ENCODE data around the gene MRPS27. TPM values are rescaled to one million over a fixed set of nuclear protein-coding genes. Genes with fewer than 3 reads are reported as not detected.

The MRPS27 gene
- total RNA-seq, 1 experiment from 2014 or later = 88.6 TPM

DNA sequence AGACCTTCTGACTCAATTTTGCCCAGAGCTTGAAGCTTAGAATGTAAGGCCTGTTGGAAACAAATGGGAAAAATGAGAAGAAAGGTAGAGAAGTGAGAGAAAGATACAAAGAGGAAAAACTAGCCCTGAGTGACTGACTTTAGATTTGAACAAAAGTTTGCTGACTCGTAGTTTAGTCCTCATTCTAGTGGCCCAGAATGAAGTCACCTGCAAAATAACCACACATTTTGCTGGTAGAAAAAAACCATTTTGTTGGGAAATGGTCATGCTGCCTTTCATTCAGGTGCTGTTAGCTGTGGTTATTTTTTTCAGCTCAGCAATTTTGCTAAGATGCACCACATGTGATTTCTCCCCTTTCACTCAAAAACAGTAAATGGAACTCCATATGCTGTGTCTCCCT is 98.9 kb downstream of the MRPS27 start:
- BruUV-seq (replicated peaks) = no TSS peak
- Histone ChIP-seq H3K4me1 (ENCODE audit: insufficient read depth, low read length, poor library complexity, severe bottlenecking) (no peaks in the 10 kb centered on the region), H3K36me3 (ENCODE audit: insufficient read depth, low read length, poor library complexity, severe bottlenecking) (peaks cover 57% of the 10 kb centered on the region), H3K9me3 (ENCODE audit: low read depth, low read length, poor library complexity, severe bottlenecking) (no peaks in the 10 kb centered on the region), H3K27ac (ENCODE audit: low read depth, low read length, poor library complexity, severe bottlenecking) (no peak overlapping the region), H3K4me3 (ENCODE audit: low read depth, low read length, poor library complexity, severe bottlenecking) (no peak overlapping the region), H3K27me3 (replicated peaks; ENCODE audit: insufficient read depth, low read depth, low read length, poor library complexity) (no peaks in the 10 kb centered on the region)
- ChIA-PET CTCF (no interaction called here), POLR2A (ENCODE audit: low non-redundant PET) (no interaction called here)
- no peak for DNase-seq (ENCODE audit: low spot score)
- TF ChIP-seq, protein P1, sequence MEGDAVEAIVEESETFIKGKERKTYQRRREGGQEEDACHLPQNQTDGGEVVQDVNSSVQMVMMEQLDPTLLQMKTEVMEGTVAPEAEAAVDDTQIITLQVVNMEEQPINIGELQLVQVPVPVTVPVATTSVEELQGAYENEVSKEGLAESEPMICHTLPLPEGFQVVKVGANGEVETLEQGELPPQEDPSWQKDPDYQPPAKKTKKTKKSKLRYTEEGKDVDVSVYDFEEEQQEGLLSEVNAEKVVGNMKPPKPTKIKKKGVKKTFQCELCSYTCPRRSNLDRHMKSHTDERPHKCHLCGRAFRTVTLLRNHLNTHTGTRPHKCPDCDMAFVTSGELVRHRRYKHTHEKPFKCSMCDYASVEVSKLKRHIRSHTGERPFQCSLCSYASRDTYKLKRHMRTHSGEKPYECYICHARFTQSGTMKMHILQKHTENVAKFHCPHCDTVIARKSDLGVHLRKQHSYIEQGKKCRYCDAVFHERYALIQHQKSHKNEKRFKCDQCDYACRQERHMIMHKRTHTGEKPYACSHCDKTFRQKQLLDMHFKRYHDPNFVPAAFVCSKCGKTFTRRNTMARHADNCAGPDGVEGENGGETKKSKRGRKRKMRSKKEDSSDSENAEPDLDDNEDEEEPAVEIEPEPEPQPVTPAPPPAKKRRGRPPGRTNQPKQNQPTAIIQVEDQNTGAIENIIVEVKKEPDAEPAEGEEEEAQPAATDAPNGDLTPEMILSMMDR (conservative IDR thresholded peaks at IDR 0.05; ENCODE audit: low read depth, low read length) = no peak
- no peak for TF ChIP-seq EZH2 (IDR thresholded peaks at IDR 0.05; ENCODE audit: borderline replicate concordance, low read depth, low read length, poor library complexity, severe bottlenecking)
- intact Hi-C loops (cut with micrococcal nuclease; ENCODE audit: unreplicated experiment) = no loop called here

DNA sequence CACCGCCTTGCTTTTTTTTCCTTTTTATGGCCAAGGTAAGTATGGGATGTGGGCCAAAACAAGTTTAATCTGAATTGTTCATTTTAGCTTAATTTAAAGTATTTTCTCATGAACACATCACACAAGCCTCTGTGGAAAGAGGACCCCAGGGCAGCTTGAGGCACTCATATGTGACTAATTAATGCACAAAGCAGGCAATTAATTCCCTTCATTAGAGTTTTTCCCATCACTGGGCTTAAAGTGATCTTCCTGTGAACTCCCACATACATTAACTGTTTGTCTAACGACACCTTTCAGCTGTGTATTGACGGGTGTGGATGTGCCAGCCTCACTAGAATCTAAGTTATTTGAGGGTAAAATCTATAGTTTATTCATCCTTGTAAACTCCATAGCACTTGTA is 103.3 kb downstream of the MRPS27 start:
- Histone ChIP-seq H3K9me3 (ENCODE audit: low read depth, low read length, poor library complexity, severe bottlenecking) (no peaks in the 10 kb centered on the region), H3K4me3 (ENCODE audit: low read depth, low read length, poor library complexity, severe bottlenecking) (no peak overlapping the region), H3K27me3 (replicated peaks; ENCODE audit: insufficient read depth, low read depth, low read length, poor library complexity) (no peaks in the 10 kb centered on the region), H3K4me1 (ENCODE audit: insufficient read depth, low read length, poor library complexity, severe bottlenecking) (no peaks in the 10 kb centered on the region), H3K36me3 (ENCODE audit: insufficient read depth, low read length, poor library complexity, severe bottlenecking) (peaks cover 18% of the 10 kb centered on the region), H3K27ac (ENCODE audit: low read depth, low read length, poor library complexity, severe bottlenecking) (no peak overlapping the region)
- intact Hi-C loops (cut with micrococcal nuclease; ENCODE audit: unreplicated experiment) = no loop called here
- TF ChIP-seq, protein P1 (conservative IDR thresholded peaks at IDR 0.05; ENCODE audit: low read depth, low read length) = no peak
- TF ChIP-seq EZH2 (IDR thresholded peaks at IDR 0.05; ENCODE audit: borderline replicate concordance, low read depth, low read length, poor library complexity, severe bottlenecking) = no peak
- no TSS peak for BruUV-seq (replicated peaks)
- CTCF ChIA-PET = no interaction called here
- POLR2A ChIA-PET (ENCODE audit: low non-redundant PET) = no interaction called here
- DNase-seq (ENCODE audit: low spot score) = no peak

DNA sequence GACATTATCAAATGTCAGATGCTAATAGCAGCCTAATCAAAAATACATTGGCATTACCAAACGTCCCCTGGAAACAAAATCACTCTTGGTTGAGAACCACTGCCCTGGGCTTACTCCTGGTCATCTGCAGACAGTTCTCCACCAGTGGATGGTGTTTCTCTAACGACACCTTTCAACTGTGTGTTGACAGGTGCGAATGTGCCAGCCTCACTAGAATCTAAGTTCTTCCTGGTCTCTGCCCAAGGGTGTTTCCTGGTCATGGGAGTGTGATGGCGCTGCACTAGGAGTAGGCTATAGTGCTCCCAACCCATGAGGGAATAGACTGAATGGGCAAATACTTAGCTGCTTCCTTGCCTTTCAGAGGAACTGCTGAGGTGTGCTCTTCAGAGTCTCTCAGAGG is 105.9 kb downstream of the MRPS27 start:
- Histone ChIP-seq H3K4me1 (ENCODE audit: insufficient read depth, low read length, poor library complexity, severe bottlenecking) (peaks cover 21% of the 10 kb centered on the region), H3K9me3 (ENCODE audit: low read depth, low read length, poor library complexity, severe bottlenecking) (no peaks in the 10 kb centered on the region), H3K27ac (ENCODE audit: low read depth, low read length, poor library complexity, severe bottlenecking) (no peak overlapping the region), H3K27me3 (replicated peaks; ENCODE audit: insufficient read depth, low read depth, low read length, poor library complexity) (no peaks in the 10 kb centered on the region), H3K36me3 (ENCODE audit: insufficient read depth, low read length, poor library complexity, severe bottlenecking) (peaks cover 5% of the 10 kb centered on the region), H3K4me3 (ENCODE audit: low read depth, low read length, poor library complexity, severe bottlenecking) (no peak overlapping the region)
- ChIA-PET POLR2A (ENCODE audit: low non-redundant PET) (no interaction called here), CTCF (no interaction called here)
- intact Hi-C loops (cut with micrococcal nuclease; ENCODE audit: unreplicated experiment) = no loop called here
- TF ChIP-seq EZH2 (IDR thresholded peaks at IDR 0.05; ENCODE audit: borderline replicate concordance, low read depth, low read length, poor library complexity, severe bottlenecking) = no peak
- TF ChIP-seq, protein P1 (conservative IDR thresholded peaks at IDR 0.05; ENCODE audit: low read depth, low read length) = no peak
- no TSS peak for BruUV-seq (replicated peaks)
- DNase-seq (ENCODE audit: low spot score) = no peak

Measured in A673 (cell line).